Erythroblast (primary cell): ENCODE measurements around the gene ADARB2.

Experiments used
- GATA1 ChIP-seq: IDR thresholded peaks from 2 replicates; pipeline ENCODE4 v1.6.1; 2011; ENCODE audit warnings: low read depth, mild to moderate bottlenecking, control low read depth, low read length, moderate library complexity
- POLR2A ChIP-seq: IDR thresholded peaks from 2 replicates; pipeline ENCODE4 v1.6.1; 2011; ENCODE audit warnings: mild to moderate bottlenecking, low read length

DNA sequence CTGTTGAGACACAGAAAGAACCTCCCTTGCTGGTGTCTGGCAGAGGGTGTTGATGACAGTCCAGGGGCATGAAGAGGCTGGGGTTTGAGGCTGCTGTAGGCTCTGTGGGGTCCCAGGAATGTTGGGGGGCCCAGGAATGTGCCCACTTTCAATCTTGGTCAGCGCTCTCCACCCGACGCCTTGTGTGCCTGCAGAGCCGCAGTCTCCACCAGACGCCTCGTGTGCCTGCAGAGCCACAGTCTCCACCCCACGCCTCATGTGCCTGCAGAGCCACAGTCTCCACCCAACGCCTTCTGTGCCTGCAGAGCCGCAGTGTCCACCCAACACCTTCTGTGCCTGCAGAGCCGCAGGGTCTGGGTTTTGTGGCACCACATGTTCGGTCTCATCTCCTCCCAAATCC is 84.0 kb downstream of the ADARB2 start:
- no peak for TF ChIP-seq POLR2A
- TF ChIP-seq GATA1: no peak
